HG02943 (cell line): Measurements from ENCODE around the gene FSTL1.

ENCODE experiments used
- ATAC-seq: cut with Tn5 transposase; IDR thresholded peaks from one replicate; pipeline ENCODE4 v1.9.1; 2021; ENCODE audit warnings: mild to moderate bottlenecking, low read depth, moderate library complexity; ENCODE audit not compliant: unreplicated experiment

FSTL1 gene

DNA sequence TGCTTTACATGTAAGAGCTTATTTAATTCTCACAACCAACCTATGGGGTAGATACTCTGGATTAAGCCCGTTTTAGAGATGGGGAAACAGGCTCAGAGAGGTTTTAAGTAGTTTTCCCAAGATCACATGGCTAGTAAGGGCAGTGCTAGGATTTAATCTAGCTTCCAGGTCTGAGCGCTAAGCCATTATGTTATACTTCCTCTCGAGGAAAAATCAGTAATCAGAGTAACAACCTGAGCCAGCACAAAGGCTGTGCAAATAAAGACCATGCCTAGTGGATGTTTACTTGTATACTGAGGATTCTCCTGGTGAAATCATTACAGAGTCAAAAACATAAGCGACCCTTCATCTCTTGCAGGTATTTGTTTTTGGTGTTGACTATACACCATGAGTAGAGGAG, 9.0 kb downstream of the FSTL1 start:
- ATAC-seq = no peak

GRCh38 chr3:120440762-120441161, 10.0 kb downstream of the FSTL1 start:
- no peak for ATAC-seq

DNA sequence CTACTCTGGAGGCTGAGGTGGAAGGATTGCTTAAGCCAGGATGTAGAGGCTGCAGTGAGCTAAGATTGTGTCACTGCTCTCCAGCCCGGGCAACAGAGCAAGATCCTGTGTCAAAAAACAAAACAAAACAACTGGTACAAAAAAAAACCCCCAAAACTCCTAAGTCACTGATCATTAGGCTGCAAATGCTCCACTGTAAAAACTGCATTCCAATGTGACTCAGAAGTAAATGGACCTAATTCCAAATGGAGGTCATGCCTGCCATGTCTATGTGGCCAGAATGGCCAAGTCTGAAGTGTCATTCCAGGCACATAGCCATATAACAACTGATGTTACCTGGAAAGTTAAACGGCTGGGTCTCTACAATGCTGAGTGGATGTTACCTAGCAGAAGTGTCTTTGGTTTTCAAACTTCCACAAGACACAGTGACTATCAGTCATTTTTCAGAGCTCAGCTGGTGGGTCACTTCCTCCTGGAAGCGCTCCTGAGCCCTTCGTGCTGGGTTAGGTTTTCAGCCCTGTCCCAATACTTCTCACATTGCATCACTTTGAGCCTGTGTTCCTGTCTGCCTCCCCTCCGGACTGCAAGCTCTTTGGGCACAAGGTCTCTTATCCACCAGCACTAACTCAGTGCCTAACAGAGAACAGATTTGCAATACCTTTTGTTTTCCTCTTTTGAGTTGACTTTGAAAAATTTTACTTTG, 10.6 kb downstream of the FSTL1 start:
- no peak for ATAC-seq

- ATAC-seq = no peak
Observed at GRCh38 chr3:120438665-120439370, 12.0 kb downstream of the FSTL1 start.

- ATAC-seq = no peak
Observed at GRCh38 chr3:120438216-120438615, 12.6 kb downstream of the FSTL1 start.

DNA sequence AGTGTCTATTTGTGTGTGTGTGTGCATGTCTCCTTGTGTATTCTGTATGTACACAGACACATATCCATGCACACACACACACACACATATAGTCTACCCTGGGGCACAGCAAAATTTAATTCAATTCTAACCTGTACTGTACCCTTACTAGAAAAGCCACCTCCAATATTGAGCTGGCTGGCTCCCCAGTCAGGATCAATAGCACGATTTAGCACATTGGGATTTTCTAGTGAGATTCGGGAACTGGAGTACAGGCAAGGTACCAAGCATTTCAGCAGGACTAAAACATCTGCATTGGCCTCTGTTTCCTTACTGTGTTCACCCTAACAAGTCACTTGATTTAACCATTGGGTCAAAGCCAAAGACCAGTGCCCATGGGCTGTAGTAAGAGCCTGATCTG, 13.2 kb downstream of the FSTL1 start:
- no peak for ATAC-seq

GRCh38 chr3:120436523-120437050, 14.2 kb downstream of the FSTL1 start:
- ATAC-seq = no peak

GRCh38 chr3:120435621-120436020, 15.2 kb downstream of the FSTL1 start:
- ATAC-seq = no peak

DNA sequence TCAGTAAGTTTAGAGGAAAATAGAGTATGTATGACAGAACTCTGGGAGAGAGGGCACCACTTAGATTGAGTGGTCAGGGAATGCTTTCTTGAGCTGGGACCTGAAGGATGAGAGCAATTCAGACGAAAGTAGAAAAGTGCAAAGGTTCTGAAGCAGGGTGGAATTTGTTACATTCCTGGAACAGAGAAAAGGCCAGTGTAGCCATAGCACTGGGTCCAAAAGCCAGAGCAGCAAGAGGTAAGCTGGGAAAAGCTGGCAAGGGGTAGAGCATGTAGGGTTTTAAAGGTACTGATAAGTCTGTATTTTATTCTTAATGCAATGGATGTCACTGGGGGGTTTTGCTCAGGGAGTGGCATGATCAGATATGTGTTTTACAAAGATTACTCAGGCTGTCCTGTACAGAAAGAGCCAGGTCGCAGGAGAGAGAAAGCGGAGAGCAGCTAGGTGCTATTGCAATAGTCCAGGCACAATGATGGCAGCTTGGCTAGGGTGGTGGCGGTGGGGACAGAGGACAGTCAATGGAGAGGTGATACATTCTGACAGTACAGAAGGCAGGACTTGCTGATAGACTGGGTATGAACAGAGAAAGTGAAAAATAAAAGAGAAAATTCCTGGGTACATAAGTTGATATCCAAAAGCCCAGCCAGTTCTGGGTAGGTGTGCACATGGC, 17.0 kb downstream of the FSTL1 start:
- ATAC-seq = no peak

DNA sequence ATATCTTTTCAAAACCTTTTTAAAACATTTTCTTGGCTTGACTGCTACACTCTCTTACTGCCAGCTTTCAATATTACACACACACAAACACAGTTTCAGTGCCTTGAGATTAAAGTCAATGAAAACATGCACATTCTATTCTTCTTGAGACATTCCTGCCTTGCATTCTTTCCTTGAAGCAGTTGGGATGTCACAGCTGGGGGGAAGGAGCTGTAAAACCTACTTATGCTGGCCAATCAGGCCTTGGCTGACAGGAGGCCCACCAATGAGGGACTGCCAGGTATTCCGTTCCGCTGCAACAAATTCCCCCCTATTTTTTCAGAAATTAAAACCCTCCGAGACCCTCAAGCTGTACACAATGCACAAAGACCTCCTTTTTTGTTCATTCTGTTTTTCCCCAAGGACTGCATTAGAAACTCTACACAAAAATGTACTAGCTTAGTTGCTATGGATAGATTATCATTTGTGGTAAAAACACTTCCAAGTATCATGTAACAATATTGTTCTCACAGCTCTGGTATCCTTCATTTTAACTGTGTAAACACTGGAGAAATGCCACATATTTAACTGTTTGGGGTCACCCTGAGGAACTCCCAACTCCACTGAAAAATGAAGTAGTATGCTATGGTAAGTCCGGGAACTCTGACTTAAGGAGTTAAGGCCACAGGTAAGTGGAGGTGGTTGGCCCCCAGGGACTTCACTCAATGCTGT, 18.5 kb downstream of the FSTL1 start:
- no peak for ATAC-seq

- ATAC-seq = no peak
Observed at GRCh38 chr3:120429921-120430361, 20.9 kb downstream of the FSTL1 start.

DNA sequence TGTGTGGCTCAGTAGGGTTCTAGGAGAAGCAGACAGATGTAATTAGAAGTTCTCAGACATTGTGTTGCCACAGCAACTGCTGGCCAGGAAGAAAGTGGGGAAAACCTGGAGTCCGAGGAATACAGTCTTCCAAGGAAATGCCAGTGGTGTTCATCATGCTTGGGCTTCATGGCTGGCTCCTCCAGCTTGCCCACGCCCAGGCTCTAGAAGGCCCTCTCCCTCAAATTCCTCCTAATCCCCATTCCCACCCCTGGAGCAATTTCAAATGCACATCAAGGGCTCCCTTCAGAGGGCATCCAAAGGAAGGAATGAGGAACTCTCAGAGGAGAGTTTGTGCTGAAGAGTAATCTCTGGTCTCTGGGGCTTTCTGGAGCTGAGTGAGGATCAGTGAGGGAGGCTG, 21.9 kb downstream of the FSTL1 start:
- no peak for ATAC-seq

GRCh38 chr3:120427201-120427600, 23.6 kb downstream of the FSTL1 start:
- ATAC-seq = no peak

DNA sequence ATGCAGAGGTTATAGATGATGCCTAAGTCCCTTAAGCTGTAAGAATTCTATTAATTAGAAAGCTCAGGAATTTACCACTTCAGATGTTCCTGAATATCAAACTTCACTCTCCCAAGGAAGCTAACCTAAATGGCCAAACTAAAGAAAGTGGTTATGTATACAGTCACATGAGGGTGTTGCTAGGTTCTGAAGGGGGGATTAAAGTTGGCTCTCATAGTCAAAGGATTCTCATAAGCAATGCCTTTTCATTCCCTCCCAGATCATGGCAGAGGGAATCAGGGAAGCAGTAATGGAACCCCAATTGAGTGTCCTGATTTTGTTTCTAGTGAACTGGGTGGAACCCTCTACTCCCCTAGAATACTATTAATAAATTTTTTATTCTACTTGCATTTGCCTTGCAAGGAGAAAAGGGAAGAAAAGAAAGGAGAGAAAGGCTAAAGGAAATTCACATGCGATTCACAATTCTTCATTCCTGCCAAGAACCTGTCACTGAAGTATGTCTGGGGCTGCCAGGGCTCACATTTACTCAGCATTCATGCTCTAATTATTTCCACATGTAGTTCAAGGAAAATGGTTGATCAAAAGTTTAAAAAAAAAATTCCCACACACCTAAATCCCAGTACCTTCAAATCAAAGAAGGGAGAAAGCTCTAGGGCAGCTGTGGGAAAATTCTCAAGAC, 25.1 kb downstream of the FSTL1 start:
- no peak for ATAC-seq

DNA sequence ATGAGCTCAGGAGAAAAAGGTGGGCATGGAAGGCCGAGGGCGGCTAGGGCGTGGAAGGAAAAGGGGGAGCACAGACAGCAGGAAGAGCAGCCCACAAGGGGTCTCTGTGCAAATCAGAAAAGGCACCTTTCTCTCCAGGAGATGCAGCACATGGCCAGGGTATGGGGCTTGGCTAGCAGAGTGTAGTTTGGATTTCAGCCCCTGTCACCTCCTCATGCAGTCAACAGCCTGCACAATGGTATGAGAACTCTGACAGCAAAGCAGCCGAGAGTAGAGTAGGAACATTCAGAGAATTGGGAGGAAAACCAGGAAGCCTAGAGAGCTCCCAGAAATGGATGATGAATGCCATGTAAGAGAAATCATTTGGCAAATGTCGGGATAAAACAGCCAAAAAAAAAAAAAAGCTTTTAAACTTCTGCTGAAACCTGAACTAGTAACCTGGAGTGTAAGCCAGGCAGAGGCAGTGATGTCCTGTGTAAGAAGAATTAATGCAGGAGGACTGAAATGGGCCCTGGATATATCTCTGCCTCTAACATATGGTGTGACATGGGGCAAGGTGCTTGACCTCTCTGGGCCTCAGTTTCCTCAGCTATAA, 25.7 kb downstream of the FSTL1 start:
- ATAC-seq = no peak

- no peak for ATAC-seq
Observed at GRCh38 chr3:120424506-120424905, 26.3 kb downstream of the FSTL1 start.

DNA sequence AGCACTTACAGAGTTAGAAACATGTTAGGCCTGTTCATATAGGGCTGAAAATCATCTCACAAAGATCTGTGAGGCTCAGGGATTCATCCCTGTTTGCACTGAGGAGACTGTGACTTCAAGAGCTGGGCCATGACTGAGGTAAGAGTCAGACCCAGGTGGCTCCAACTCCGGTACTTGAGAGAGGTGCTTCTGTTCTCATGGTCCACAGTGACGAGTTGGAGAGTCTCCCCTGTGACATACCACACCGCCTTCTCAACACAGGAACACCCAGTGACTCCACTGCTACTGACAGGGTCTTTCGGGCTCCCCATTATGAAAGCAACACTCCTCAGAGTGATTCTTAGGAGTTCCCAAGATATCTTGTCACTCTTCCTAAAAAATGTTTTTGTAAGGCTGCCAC, 27.4 kb downstream of the FSTL1 start:
- ATAC-seq = no peak

- no peak for ATAC-seq
Observed at GRCh38 chr3:120421926-120422325, 28.9 kb downstream of the FSTL1 start.

DNA sequence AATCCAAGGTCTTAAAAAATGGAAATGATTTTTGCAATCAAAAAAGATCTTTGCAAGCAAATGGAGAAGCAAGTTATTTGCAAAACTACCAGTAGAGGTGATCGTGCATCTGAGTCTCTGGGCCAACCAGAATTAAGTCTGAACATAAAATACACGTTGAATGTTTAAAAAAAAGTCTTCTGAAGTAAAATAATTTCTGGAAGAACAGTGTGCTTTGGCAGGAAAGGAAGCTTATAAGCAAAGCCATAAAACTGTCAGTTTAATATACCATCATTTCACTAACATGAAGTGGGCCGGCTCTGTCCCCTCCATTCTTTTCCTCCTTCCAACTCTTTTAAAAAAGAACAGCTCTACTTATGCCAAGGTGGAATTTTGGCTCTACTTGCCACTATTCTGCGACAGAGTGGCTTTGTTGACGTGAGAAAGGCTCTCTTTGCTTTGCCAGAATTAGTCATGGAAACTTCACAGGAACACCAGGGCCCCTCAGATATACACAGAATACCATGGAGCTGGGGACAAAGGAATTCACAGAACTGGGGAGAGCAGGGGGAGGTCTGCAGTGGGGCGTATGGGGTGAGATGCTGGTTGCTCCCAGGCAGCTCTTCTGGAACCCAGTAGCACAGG, 29.8 kb downstream of the FSTL1 start:
- no peak for ATAC-seq
